Colonic mucosa (tissue), 4 donors: Measurements from ENCODE around the gene SPRY1. TPM values are rescaled to one million over a fixed set of nuclear protein-coding genes. Genes with fewer than 3 reads are reported as not detected.

Source experiments
- DNase-seq: peaks from one replicate; pipeline ENCODE4 v3.0.0-alpha.2; 2020
- H3K27ac ChIP-seq: fragments of 200-600 bp; one replicate; pipeline ENCODE4 v1.8.0; 2021
- H3K27me3 ChIP-seq: fragments of 200-600 bp; one replicate; pipeline ENCODE4 v1.8.0; 2021
- H3K36me3 ChIP-seq: fragments of 200-600 bp; one replicate; pipeline ENCODE4 v1.8.0; 2021
- H3K4me1 ChIP-seq: fragments of 200-600 bp; one replicate; pipeline ENCODE4 v1.8.0; 2021; ENCODE audit warnings: mild to moderate bottlenecking
- H3K4me3 ChIP-seq: fragments of 200-600 bp; one replicate; pipeline ENCODE4 v1.8.0; 2021
- H3K9ac ChIP-seq, 2 donors: one replicate each; pipeline ENCODE4 v1.7.0; 2013; ENCODE audit warnings: control low read depth in 2 of 2, low read depth in 2 of 2, low read length in 2 of 2
- H3K9me3 ChIP-seq: fragments of 200-600 bp; one replicate; pipeline ENCODE4 v1.8.0; 2021
- CTCF ChIP-seq: fragments of 200-600 bp; IDR thresholded peaks from one replicate; pipeline ENCODE4 v1.8.0; 2022; ENCODE audit warnings: antibody characterized with exemption, mild to moderate bottlenecking
- intact Hi-C: fragments of 100-400 bp; cut with DNase I; formaldehyde crosslinking; loops from one replicate; pipeline ENCODE4 v1.14.1; 2022
- total RNA-seq, 2 donors: library from RNA; stranded (reverse); fragmentation: NEBNext Ultra II Directional in 1 of 2; extraction: Animal tissue kit (Norgen Biotek cat#: 25700) in 1 of 2; gene quantifications; one replicate each; pipeline ENCODE4 v1.2.1, GENCODE V29; 2021
- donor health status: healthy.
- donor health status: DM: no; HTN: no; CAD: no.
- donor health status: DM: no; HTN: no; CAD: no.

SPRY1 gene
- total RNA-seq, 2 donors from 2014 or later = 23.8 to 34.2 TPM

GRCh38 chr4:123354701-123355100, 41.9 kb upstream of the SPRY1 start:
- no peak overlapping the region for H3K9ac ChIP-seq
- H3K4me3 ChIP-seq = no peak overlapping the region
- H3K27me3 ChIP-seq = no peaks in the 10 kb centered on the region
- intact Hi-C loops = no loop called here
- no peak overlapping the region for H3K27ac ChIP-seq
- DNase-seq = no peak
- no peaks in the 10 kb centered on the region for H3K9me3 ChIP-seq
- H3K4me1 ChIP-seq = no peaks in the 10 kb centered on the region
- no peak for TF ChIP-seq CTCF
- no peaks in the 10 kb centered on the region for H3K36me3 ChIP-seq

- Histone ChIP-seq H3K36me3 (no peaks in the 10 kb centered on the region), H3K27ac (no peak overlapping the region), H3K27me3 (no peaks in the 10 kb centered on the region), H3K9me3 (no peaks in the 10 kb centered on the region), H3K4me3 (no peak overlapping the region), H3K4me1 (no peaks in the 10 kb centered on the region), H3K9ac (no peak overlapping the region)
- intact Hi-C loops = no loop called here
- no peak for TF ChIP-seq CTCF
- no peak for DNase-seq
Observed at GRCh38 chr4:123356921-123357320, 39.7 kb upstream of the SPRY1 start.

- no peaks in the 10 kb centered on the region for H3K36me3 ChIP-seq
- no peak overlapping the region for H3K27ac ChIP-seq
- no peaks in the 10 kb centered on the region for H3K9me3 ChIP-seq
- TF ChIP-seq CTCF = no peak
- no peaks in the 10 kb centered on the region for H3K4me1 ChIP-seq
- no peak for DNase-seq
- no peaks in the 10 kb centered on the region for H3K27me3 ChIP-seq
- no peak overlapping the region for H3K9ac ChIP-seq
- intact Hi-C loops = no loop called here
- H3K4me3 ChIP-seq = no peak overlapping the region
Observed at GRCh38 chr4:123359449-123360315, 36.9 kb upstream of the SPRY1 start.

- no peaks in the 10 kb centered on the region for H3K4me1 ChIP-seq
- H3K27me3 ChIP-seq = no peaks in the 10 kb centered on the region
- no peak for DNase-seq
- TF ChIP-seq CTCF = no peak
- intact Hi-C loops = no loop called here
- H3K9me3 ChIP-seq = no peaks in the 10 kb centered on the region
- H3K9ac ChIP-seq = no peak overlapping the region
- H3K4me3 ChIP-seq = no peak overlapping the region
- H3K36me3 ChIP-seq = no peaks in the 10 kb centered on the region
- no peak overlapping the region for H3K27ac ChIP-seq
Observed at GRCh38 chr4:123361195-123361861, 35.3 kb upstream of the SPRY1 start.

GRCh38 chr4:123362103-123362502, 34.5 kb upstream of the SPRY1 start:
- Histone ChIP-seq H3K4me1 (no peaks in the 10 kb centered on the region), H3K4me3 (no peak overlapping the region), H3K27ac (no peak overlapping the region), H3K36me3 (no peaks in the 10 kb centered on the region), H3K27me3 (no peaks in the 10 kb centered on the region), H3K9ac (no peak overlapping the region), H3K9me3 (no peaks in the 10 kb centered on the region)
- no peak for DNase-seq
- intact Hi-C loops = no loop called here
- TF ChIP-seq CTCF = no peak
